ENCODE measurements around the gene ARHGAP26. TPM values are rescaled to one million over a fixed set of nuclear protein-coding genes. Genes with fewer than 3 reads are reported as not detected.
"Not testable (repeated sequence)": the region's sequence is repeated elsewhere in the genome, so short reads cannot be mapped to it uniquely, and the experiment has no call there.

Gene ARHGAP26
- total RNA-seq, 5 donors from 2014 or later (not counting 1 experiment from before 2014, with no cell fraction given), result 22.8 to 49.3 (median 28.3) TPM

DNA sequence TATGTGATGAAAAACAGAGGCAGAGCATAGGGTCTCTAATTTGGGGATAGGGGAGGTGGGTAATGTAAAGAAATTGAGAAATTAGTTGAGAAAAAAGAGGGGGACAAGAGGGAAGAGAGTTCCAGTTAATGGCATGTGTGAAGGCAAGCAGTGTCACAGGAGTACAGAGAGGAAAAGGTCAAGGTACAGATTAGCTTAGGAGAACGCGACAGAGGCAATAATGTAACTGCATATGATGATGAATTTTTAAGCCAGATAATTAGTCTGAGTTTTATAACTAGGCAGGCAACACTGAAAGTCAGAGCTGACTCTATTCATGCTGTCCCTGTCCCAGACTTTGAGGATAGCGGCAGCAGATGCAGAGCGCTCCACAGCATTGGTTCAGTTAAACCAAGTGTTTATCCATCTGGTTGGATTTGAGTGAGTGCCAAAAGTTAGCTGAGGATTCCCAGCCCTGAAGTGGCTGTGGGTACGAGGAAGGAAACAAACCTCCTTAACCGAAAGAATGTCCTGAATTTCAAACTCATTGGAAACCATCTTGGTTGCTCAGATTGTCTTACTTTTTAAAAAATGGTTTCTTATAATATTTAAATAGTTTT is 315.2 kb downstream of the ARHGAP26 start:
- no peak overlapping the region for H3K4me3 Mint-ChIP-seq
- WGBS (ENCODE audit: insufficient coverage), result 100% methylated on average over 5 of the region's 6 CpGs
- Histone ChIP-seq H3K4me1 (ENCODE audit: control insufficient read depth in 1 of 2, extremely low read depth in 1 of 2, insufficient read depth in 2 of 2, low read length in 2 of 2) (no peaks in the 10 kb centered on the region), H3K27me3 (replicated peaks in 1 of 2; ENCODE audit: control insufficient read depth in 2 of 2, extremely low read depth in 1 of 2, insufficient read depth in 2 of 2, low read length in 1 of 2) (no peaks in the 10 kb centered on the region), H3K27ac (ENCODE audit: low read length) (no peak overlapping the region), H3K36me3 (ENCODE audit: control insufficient read depth in 2 of 2, extremely low read depth in 1 of 2, insufficient read depth in 1 of 2, low read length in 1 of 2) (peaks cover 2 to 3% of the 10 kb centered on the region in 2 donors), H3K9me3 (no peaks in the 10 kb centered on the region), H3K4me3 (ENCODE audit: control insufficient read depth in 1 of 2, extremely low read depth in 1 of 2, low read length in 1 of 2) (no peak overlapping the region)
- no peaks in the 10 kb centered on the region for H3K27me3 Mint-ChIP-seq
- DNase-seq, result no peak
- no peak for ATAC-seq (replicated peaks in 1 of 4)
- ChIA-PET CTCF (no interaction called here), POLR2A (interaction anchor here in 1 of 2 donors (0.6 kb wide), 1 partner anchor 54 kb away, joined by 7 read pairs; no protein-coding TSS in a partner anchor)
- no peaks in the 10 kb centered on the region for H3K4me1 Mint-ChIP-seq
- peaks cover 37% of the 10 kb centered on the region for H3K36me3 Mint-ChIP-seq
- no peak overlapping the region for H3K27ac Mint-ChIP-seq
- no peaks in the 10 kb centered on the region for H3K9me3 Mint-ChIP-seq

GRCh38 chr5:143086546-143086907 is 316.4 kb downstream of the ARHGAP26 start:
- H3K27ac ChIP-seq (ENCODE audit: low read length), result no peak overlapping the region
- ATAC-seq (replicated peaks in 1 of 4) (no peak), DNase-seq (no peak)
- no peaks in the 10 kb centered on the region for H3K9me3 ChIP-seq
- no peaks in the 10 kb centered on the region for H3K4me1 ChIP-seq (ENCODE audit: control insufficient read depth in 1 of 2, extremely low read depth in 1 of 2, insufficient read depth in 2 of 2, low read length in 2 of 2)
- Mint-ChIP-seq H3K4me1 (no peaks in the 10 kb centered on the region), H3K4me3 (no peak overlapping the region), H3K27me3 (no peaks in the 10 kb centered on the region), H3K9me3 (no peaks in the 10 kb centered on the region), H3K36me3 (peaks cover 32% of the 10 kb centered on the region), H3K27ac (no peak overlapping the region)
- ChIA-PET POLR2A (no interaction called here), CTCF (no interaction called here)
- H3K27me3 ChIP-seq (replicated peaks in 1 of 2; ENCODE audit: control insufficient read depth in 2 of 2, extremely low read depth in 1 of 2, insufficient read depth in 2 of 2, low read length in 1 of 2), result no peaks in the 10 kb centered on the region
- WGBS (ENCODE audit: insufficient coverage), result no CpG with 5 or more reads among the region's 1 CpG
- H3K36me3 ChIP-seq (ENCODE audit: control insufficient read depth in 2 of 2, extremely low read depth in 1 of 2, insufficient read depth in 1 of 2, low read length in 1 of 2), result peaks cover 2 to 3% of the 10 kb centered on the region in 2 donors
- H3K4me3 ChIP-seq (ENCODE audit: control insufficient read depth in 1 of 2, extremely low read depth in 1 of 2, low read length in 1 of 2), result no peak overlapping the region

GRCh38 chr5:143086908-143087637 is 316.9 kb downstream of the ARHGAP26 start:
- Histone ChIP-seq H3K9me3 (no peaks in the 10 kb centered on the region), H3K4me3 (ENCODE audit: control insufficient read depth in 1 of 2, extremely low read depth in 1 of 2, low read length in 1 of 2) (no peak overlapping the region), H3K4me1 (ENCODE audit: control insufficient read depth in 1 of 2, extremely low read depth in 1 of 2, insufficient read depth in 2 of 2, low read length in 2 of 2) (no peaks in the 10 kb centered on the region), H3K27me3 (replicated peaks in 1 of 2; ENCODE audit: control insufficient read depth in 2 of 2, extremely low read depth in 1 of 2, insufficient read depth in 2 of 2, low read length in 1 of 2) (no peaks in the 10 kb centered on the region), H3K27ac (ENCODE audit: low read length) (no peak overlapping the region), H3K36me3 (ENCODE audit: control insufficient read depth in 2 of 2, extremely low read depth in 1 of 2, insufficient read depth in 1 of 2, low read length in 1 of 2) (peaks cover 2 to 3% of the 10 kb centered on the region in 2 donors)
- Mint-ChIP-seq H3K27me3 (no peaks in the 10 kb centered on the region), H3K4me3 (no peak overlapping the region), H3K4me1 (no peaks in the 10 kb centered on the region), H3K9me3 (no peaks in the 10 kb centered on the region), H3K36me3 (peaks cover 30% of the 10 kb centered on the region), H3K27ac (no peak overlapping the region)
- no peak for ATAC-seq (replicated peaks in 1 of 4)
- no peak for DNase-seq
- ChIA-PET POLR2A (no interaction called here), CTCF (no interaction called here)
- 100% methylated on average over 4 of the region's 5 CpGs for WGBS (ENCODE audit: insufficient coverage)

DNA sequence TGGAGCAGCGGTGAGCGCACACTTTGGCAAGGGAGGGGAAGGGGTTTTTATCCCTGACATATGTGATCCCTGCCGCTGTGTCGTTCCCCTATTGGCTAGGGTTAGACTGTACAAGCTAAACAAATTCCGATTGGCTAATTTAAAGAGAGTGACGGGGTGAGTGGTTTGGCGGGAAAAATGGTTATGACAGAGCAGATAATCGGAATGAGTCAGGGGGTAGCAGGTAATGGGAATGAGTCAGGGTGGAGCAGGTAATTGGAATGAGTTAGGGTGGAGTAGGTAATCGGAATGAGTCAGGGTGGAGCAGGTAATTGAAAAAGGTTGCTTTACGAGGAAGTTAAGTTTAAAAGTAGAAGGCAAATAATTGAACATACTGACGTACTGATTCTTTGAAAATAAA is 318.5 kb downstream of the ARHGAP26 start:
- H3K4me1 ChIP-seq (ENCODE audit: control insufficient read depth in 1 of 2, extremely low read depth in 1 of 2, insufficient read depth in 2 of 2, low read length in 2 of 2); H3K4me1 Mint-ChIP-seq; CTCF ChIA-PET; ATAC-seq (replicated peaks in 1 of 4); DNase-seq; H3K36me3 ChIP-seq (ENCODE audit: control insufficient read depth in 2 of 2, extremely low read depth in 1 of 2, insufficient read depth in 1 of 2, low read length in 1 of 2); H3K9me3 ChIP-seq; H3K4me3 ChIP-seq (ENCODE audit: control insufficient read depth in 1 of 2, extremely low read depth in 1 of 2, low read length in 1 of 2); H3K27ac ChIP-seq (ENCODE audit: low read length); H3K9me3 Mint-ChIP-seq; H3K27me3 Mint-ChIP-seq; H3K27me3 ChIP-seq (replicated peaks in 1 of 2; ENCODE audit: control insufficient read depth in 2 of 2, extremely low read depth in 1 of 2, insufficient read depth in 2 of 2, low read length in 1 of 2); H3K27ac Mint-ChIP-seq; H3K4me3 Mint-ChIP-seq: not testable (repeated sequence)
- POLR2A ChIA-PET, result interaction anchor here in 1 of 2 donors (0.6 to 0.7 kb wide), 3 partner anchors 10 to 1061 kb away, joined by 3 read pairs; no protein-coding TSS in a partner anchor
- WGBS (ENCODE audit: insufficient coverage), result over 99% methylated on average over 8 of the region's 11 CpGs
- H3K36me3 Mint-ChIP-seq, result peaks cover 22% of the 10 kb centered on the region

DNA sequence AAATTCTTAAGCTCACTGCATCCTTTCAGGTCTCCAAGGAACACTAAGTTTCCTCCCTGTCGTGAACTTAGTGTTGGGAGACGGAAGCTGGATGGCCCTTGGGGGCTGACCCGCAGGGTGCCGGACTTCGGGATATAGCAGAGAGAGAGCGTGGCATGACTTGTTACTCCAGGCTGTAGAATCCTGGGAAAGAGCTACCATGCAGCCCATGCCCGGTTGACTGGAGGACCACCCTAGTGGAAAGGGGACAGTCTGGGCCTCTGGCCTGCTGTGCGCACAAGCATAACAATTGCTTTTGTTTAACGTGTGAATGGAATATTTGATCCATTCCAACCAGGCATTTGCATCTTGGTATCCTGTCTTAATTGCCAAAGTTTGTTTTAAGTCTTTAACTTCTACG is 319.9 kb downstream of the ARHGAP26 start:
- ATAC-seq (replicated peaks in 1 of 4); DNase-seq; H3K27me3 Mint-ChIP-seq; H3K4me1 ChIP-seq (ENCODE audit: control insufficient read depth in 1 of 2, extremely low read depth in 1 of 2, insufficient read depth in 2 of 2, low read length in 2 of 2); H3K27ac ChIP-seq (ENCODE audit: low read length); H3K27ac Mint-ChIP-seq; H3K27me3 ChIP-seq (replicated peaks in 1 of 2; ENCODE audit: control insufficient read depth in 2 of 2, extremely low read depth in 1 of 2, insufficient read depth in 2 of 2, low read length in 1 of 2); H3K9me3 ChIP-seq; H3K9me3 Mint-ChIP-seq; H3K4me3 ChIP-seq (ENCODE audit: control insufficient read depth in 1 of 2, extremely low read depth in 1 of 2, low read length in 1 of 2); H3K4me3 Mint-ChIP-seq; CTCF ChIA-PET; POLR2A ChIA-PET; H3K36me3 ChIP-seq (ENCODE audit: control insufficient read depth in 2 of 2, extremely low read depth in 1 of 2, insufficient read depth in 1 of 2, low read length in 1 of 2): not testable (repeated sequence)
- peaks cover 23% of the 10 kb centered on the region for H3K36me3 Mint-ChIP-seq
- peaks cover 0 to 13% (median 3%) of the 10 kb centered on the region in 3 donors for H3K4me1 Mint-ChIP-seq
- 100% methylated on average over 7 of the region's 10 CpGs for WGBS (ENCODE audit: insufficient coverage)

- ATAC-seq (replicated peaks in 1 of 4); H3K36me3 ChIP-seq (ENCODE audit: control insufficient read depth in 2 of 2, extremely low read depth in 1 of 2, insufficient read depth in 1 of 2, low read length in 1 of 2); H3K4me3 ChIP-seq (ENCODE audit: control insufficient read depth in 1 of 2, extremely low read depth in 1 of 2, low read length in 1 of 2); H3K4me1 ChIP-seq (ENCODE audit: control insufficient read depth in 1 of 2, extremely low read depth in 1 of 2, insufficient read depth in 2 of 2, low read length in 2 of 2); H3K9me3 ChIP-seq; DNase-seq; H3K27ac ChIP-seq (ENCODE audit: low read length); H3K4me3 Mint-ChIP-seq; H3K27me3 ChIP-seq (replicated peaks in 1 of 2; ENCODE audit: control insufficient read depth in 2 of 2, extremely low read depth in 1 of 2, insufficient read depth in 2 of 2, low read length in 1 of 2); POLR2A ChIA-PET; H3K27ac Mint-ChIP-seq; H3K9me3 Mint-ChIP-seq; H3K27me3 Mint-ChIP-seq: not testable (repeated sequence)
- peaks cover 25% of the 10 kb centered on the region for H3K36me3 Mint-ChIP-seq
- 100% methylated on average over 2 of the region's 8 CpGs for WGBS (ENCODE audit: insufficient coverage)
- CTCF ChIA-PET, result interaction anchor here in 1 of 2 donors (0.6 kb wide), 2 partner anchors 31 to 78 kb away, joined by 3 read pairs; no protein-coding TSS in a partner anchor
- peaks cover 0 to 13% (median 3%) of the 10 kb centered on the region in 3 donors for H3K4me1 Mint-ChIP-seq
Measured at GRCh38 chr5:143092711-143093451, 322.7 kb downstream of the ARHGAP26 start.
